KMS-11 (cell line): ENCODE results near the gene CDC73.

ENCODE experiments used
- H2AFZ ChIP-seq: fragments of 200-600 bp; sonication (generic); 2 replicates; pipeline ENCODE4 v1.6.1; 2016; ENCODE audit warnings: antibody characterized with exemption, mixed run types, low read depth
- H3K27ac ChIP-seq: fragments of 200-600 bp; sonication (generic); 2 replicates; pipeline ENCODE4 v1.6.1; 2016; ENCODE audit warnings: mild to moderate bottlenecking, mixed run types
- H3K27me3 ChIP-seq: fragments of 200-600 bp; sonication (generic); 2 replicates; pipeline ENCODE4 v1.6.1; 2017; ENCODE audit warnings: mild to moderate bottlenecking, low read depth, mixed run types, moderate library complexity; ENCODE audit not compliant: insufficient read depth
- H3K36me3 ChIP-seq: fragments of 200-600 bp; sonication (generic); 2 replicates; pipeline ENCODE4 v1.6.1; 2017; ENCODE audit warnings: mild to moderate bottlenecking, mixed run types; ENCODE audit not compliant: insufficient read depth
- H3K4me1 ChIP-seq: fragments of 200-600 bp; sonication (generic); 2 replicates; pipeline ENCODE4 v1.6.1; 2016; ENCODE audit warnings: mild to moderate bottlenecking, low read depth, mixed run types; ENCODE audit not compliant: poor library complexity, severe bottlenecking
- H3K4me2 ChIP-seq: fragments of 200-600 bp; sonication (generic); 2 replicates; pipeline ENCODE4 v1.7.0; 2016; ENCODE audit warnings: mild to moderate bottlenecking, mixed run types
- H3K4me3 ChIP-seq: fragments of 200-600 bp; sonication (generic); IDR thresholded peaks from 2 replicates; pipeline ENCODE4 v1.6.1; 2017; ENCODE audit warnings: low read depth, low read length, mixed read lengths; ENCODE audit not compliant: insufficient read depth
- H3K79me2 ChIP-seq: fragments of 200-600 bp; sonication (generic); 2 replicates; pipeline ENCODE4 v1.6.1; 2016; ENCODE audit warnings: low read depth, mixed run types; ENCODE audit not compliant: insufficient read depth
- H3K9ac ChIP-seq: fragments of 200-600 bp; sonication (generic); 2 replicates; pipeline ENCODE4 v1.6.1; 2016; ENCODE audit warnings: mild to moderate bottlenecking, mixed run types
- H4K20me1 ChIP-seq: fragments of 200-600 bp; sonication (generic); 2 replicates; pipeline ENCODE4 v1.6.1; 2016; ENCODE audit warnings: mild to moderate bottlenecking, mixed run types; ENCODE audit not compliant: insufficient read depth
- TF ChIP-seq, protein P1 (sequence below): fragments of 200-600 bp; sonication (generic); conservative IDR thresholded peaks from 2 replicates; pipeline ENCODE4 v1.6.1; 2017; ENCODE audit warnings: low read depth, mild to moderate bottlenecking, antibody characterized with exemption, low read length, moderate library complexity, mixed read lengths

Gene CDC73

DNA sequence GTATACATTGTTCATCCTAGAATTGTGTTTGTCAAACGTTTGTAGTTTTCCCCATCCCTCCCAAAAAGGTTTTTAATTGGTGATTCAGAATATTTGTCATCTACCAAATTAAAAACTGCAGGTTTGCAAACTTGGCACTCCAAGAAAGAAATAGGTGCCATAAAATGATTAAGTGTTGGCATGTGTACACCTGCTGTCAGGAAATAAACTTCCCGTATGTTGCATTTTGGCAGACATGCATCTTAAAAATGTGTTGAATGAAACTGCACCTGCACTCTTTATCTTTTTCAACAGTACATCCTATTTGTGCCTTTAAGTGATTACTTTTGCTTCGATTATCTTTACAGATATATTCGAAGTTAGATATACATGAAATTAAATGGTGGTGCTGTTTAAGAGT is 57.3 kb downstream of the CDC73 start:
- Histone ChIP-seq H3K9ac (no peak overlapping the region), H3K36me3 (no peaks in the 10 kb centered on the region), H3K4me1 (peaks cover 13% of the 10 kb centered on the region), H3K79me2 (peaks cover 7% of the 10 kb centered on the region), H3K4me3 (no peak overlapping the region), H2AFZ (no peak overlapping the region), H4K20me1 (no peaks in the 10 kb centered on the region), H3K27me3 (no peaks in the 10 kb centered on the region), H3K27ac (no peak overlapping the region), H3K4me2 (no peak overlapping the region)
- TF ChIP-seq, protein P1, sequence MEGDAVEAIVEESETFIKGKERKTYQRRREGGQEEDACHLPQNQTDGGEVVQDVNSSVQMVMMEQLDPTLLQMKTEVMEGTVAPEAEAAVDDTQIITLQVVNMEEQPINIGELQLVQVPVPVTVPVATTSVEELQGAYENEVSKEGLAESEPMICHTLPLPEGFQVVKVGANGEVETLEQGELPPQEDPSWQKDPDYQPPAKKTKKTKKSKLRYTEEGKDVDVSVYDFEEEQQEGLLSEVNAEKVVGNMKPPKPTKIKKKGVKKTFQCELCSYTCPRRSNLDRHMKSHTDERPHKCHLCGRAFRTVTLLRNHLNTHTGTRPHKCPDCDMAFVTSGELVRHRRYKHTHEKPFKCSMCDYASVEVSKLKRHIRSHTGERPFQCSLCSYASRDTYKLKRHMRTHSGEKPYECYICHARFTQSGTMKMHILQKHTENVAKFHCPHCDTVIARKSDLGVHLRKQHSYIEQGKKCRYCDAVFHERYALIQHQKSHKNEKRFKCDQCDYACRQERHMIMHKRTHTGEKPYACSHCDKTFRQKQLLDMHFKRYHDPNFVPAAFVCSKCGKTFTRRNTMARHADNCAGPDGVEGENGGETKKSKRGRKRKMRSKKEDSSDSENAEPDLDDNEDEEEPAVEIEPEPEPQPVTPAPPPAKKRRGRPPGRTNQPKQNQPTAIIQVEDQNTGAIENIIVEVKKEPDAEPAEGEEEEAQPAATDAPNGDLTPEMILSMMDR = no peak

DNA sequence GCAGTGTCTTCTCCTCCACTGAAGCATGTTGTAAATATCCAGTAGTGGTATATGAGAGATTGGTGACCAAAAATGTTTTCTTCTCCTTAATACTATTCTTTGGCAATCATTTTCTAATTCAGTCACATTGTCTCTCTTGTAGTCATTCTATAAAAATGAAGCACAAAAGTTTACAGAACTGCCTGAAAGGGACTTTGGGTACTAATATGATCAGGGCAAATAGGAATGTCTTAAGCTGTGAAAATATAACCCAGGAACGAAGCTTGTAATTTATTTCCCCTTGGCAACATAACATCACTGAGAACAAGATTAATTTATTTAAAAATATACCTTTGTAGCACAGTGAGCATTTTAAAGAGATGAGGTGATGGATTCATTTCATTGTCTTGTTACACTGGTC is 59.7 kb downstream of the CDC73 start:
- peaks cover 13% of the 10 kb centered on the region for H3K4me1 ChIP-seq
- peaks cover 12% of the 10 kb centered on the region for H3K79me2 ChIP-seq
- no peak overlapping the region for H2AFZ ChIP-seq

DNA sequence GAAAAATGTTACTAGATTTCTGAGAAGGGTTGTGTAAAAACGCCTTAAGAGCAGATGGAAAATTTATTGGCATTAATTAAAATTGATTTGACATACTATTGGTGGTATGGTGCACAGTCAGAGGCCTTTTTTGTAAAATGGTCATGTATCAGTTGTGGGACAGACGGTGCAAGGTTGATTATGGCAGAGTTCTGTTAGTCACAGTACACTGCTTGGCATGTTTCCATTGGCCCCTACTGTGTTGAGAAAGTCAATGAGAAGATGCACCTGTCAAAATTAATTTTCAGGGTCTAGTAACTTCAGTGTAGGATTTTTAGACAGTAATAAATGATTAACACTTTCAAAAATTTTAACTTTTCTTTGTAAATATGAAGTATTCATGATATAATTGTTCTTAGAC is 60.2 kb downstream of the CDC73 start:
- no peaks in the 10 kb centered on the region for H3K27me3 ChIP-seq
- no peak overlapping the region for H3K4me3 ChIP-seq
- H3K9ac ChIP-seq = no peak overlapping the region
- no peaks in the 10 kb centered on the region for H3K36me3 ChIP-seq
- no peaks in the 10 kb centered on the region for H4K20me1 ChIP-seq
- TF ChIP-seq, protein P1 = no peak
- H3K4me1 ChIP-seq = peaks cover 13% of the 10 kb centered on the region
- H2AFZ ChIP-seq = no peak overlapping the region
- peaks cover 12% of the 10 kb centered on the region for H3K79me2 ChIP-seq
- no peak overlapping the region for H3K4me2 ChIP-seq
- H3K27ac ChIP-seq = no peak overlapping the region

More for the DNA sequence above, 59.7 kb downstream of the CDC73 start:
- no peak overlapping the region for H3K9ac ChIP-seq
- H3K27ac ChIP-seq = no peak overlapping the region
- no peaks in the 10 kb centered on the region for H3K36me3 ChIP-seq
- no peak overlapping the region for H3K4me2 ChIP-seq
- no peaks in the 10 kb centered on the region for H3K27me3 ChIP-seq
- TF ChIP-seq, protein P1 = no peak
- no peaks in the 10 kb centered on the region for H4K20me1 ChIP-seq
- H3K4me3 ChIP-seq = no peak overlapping the region

DNA sequence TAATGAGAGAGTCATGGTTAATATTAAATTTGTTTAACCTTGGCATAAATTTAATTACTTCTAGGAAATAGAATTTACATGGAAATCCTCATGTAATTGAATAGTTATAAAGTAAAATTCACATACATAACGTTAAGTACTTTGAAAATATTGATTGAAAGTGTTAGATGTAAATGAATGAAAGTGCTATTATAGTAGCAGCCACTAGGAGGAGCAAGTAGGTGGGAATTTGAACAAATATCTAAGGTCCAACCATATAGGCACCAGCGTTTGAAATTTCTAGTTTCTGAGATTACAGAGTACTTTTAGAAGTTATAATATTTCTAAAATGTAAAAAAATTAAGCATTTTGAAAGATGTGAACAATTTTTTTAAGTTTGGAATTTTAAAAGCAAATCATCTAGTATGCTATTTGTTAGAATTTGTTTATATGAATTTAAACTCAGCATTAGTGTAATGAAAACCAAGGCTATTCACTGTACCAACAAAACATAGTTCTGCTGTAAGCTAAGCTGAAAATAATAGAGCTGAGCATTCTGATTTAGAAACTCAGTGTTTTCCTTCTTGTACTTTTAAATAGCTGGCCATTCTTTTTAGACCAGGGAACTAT is 61.3 kb downstream of the CDC73 start:
- TF ChIP-seq, protein P1 = peak; percentile 97
- no peaks in the 10 kb centered on the region for H3K27me3 ChIP-seq
- peaks cover 13% of the 10 kb centered on the region for H3K4me1 ChIP-seq
- H3K36me3 ChIP-seq = no peaks in the 10 kb centered on the region
- H3K4me3 ChIP-seq = no peak overlapping the region
- H2AFZ ChIP-seq = no peak overlapping the region
- H3K4me2 ChIP-seq = peak overlapping the region; percentile 2; the same call in 1 of the 2 replicates
- no peaks in the 10 kb centered on the region for H4K20me1 ChIP-seq
- no peak overlapping the region for H3K9ac ChIP-seq
- no peak overlapping the region for H3K27ac ChIP-seq
- H3K79me2 ChIP-seq = peaks cover 22% of the 10 kb centered on the region
